ENCODE results near the gene RAPGEF4. TPM values are rescaled to one million over a fixed set of nuclear protein-coding genes. Genes with fewer than 3 reads are reported as not detected.
A peak's percentile ranks its signal among the peaks of the same experiment; 100 is the strongest.

RAPGEF4 gene
- total RNA-seq, 1 donor from 2014 or later = 1.5 TPM

- DNase-seq (ENCODE audit: low read depth) = no peak
Observed at GRCh38 chr2:172856606-172857005, 121.0 kb downstream of the RAPGEF4 start.

GRCh38 chr2:172858473-172858745 lies 122.8 kb downstream of the RAPGEF4 start:
- no peak for DNase-seq (ENCODE audit: low read depth)

- DNase-seq (ENCODE audit: low read depth) = no peak
Observed at GRCh38 chr2:172859581-172860335, 124.1 kb downstream of the RAPGEF4 start.

GRCh38 chr2:172860336-172860707 lies 124.7 kb downstream of the RAPGEF4 start:
- no peak for DNase-seq (ENCODE audit: low read depth)

GRCh38 chr2:172861098-172861497 lies 125.5 kb downstream of the RAPGEF4 start:
- no peak for DNase-seq (ENCODE audit: low read depth)

- DNase-seq (ENCODE audit: low read depth) = no peak
Observed at GRCh38 chr2:172861656-172862476, 126.2 kb downstream of the RAPGEF4 start.

GRCh38 chr2:172863341-172863740 lies 127.7 kb downstream of the RAPGEF4 start:
- no peak for DNase-seq (ENCODE audit: low read depth)

GRCh38 chr2:172864182-172864581 lies 128.5 kb downstream of the RAPGEF4 start:
- peak; percentile 76 for DNase-seq (ENCODE audit: low read depth)

GRCh38 chr2:172865422-172865821 lies 129.8 kb downstream of the RAPGEF4 start:
- no peak for DNase-seq (ENCODE audit: low read depth)

- DNase-seq (ENCODE audit: low read depth) = no peak
Observed at GRCh38 chr2:172869861-172870260, 134.2 kb downstream of the RAPGEF4 start.

GRCh38 chr2:172870396-172870795 lies 134.8 kb downstream of the RAPGEF4 start:
- no peak for DNase-seq (ENCODE audit: low read depth)

- DNase-seq (ENCODE audit: low read depth) = no peak
Observed at GRCh38 chr2:172877826-172878225, 142.2 kb downstream of the RAPGEF4 start.

GRCh38 chr2:172878260-172878659 lies 142.6 kb downstream of the RAPGEF4 start:
- DNase-seq (ENCODE audit: low read depth) = no peak

- peak; percentile 82 for DNase-seq (ENCODE audit: low read depth)
Observed at GRCh38 chr2:172884336-172884735, 148.7 kb downstream of the RAPGEF4 start.

- no peak for DNase-seq (ENCODE audit: low read depth)
Observed at GRCh38 chr2:172885996-172886395, 150.4 kb downstream of the RAPGEF4 start.

- no peak for DNase-seq (ENCODE audit: low read depth)
Observed at GRCh38 chr2:172887280-172887679, 151.6 kb downstream of the RAPGEF4 start.

- DNase-seq (ENCODE audit: low read depth) = no peak
Observed at GRCh38 chr2:172888714-172889669, 153.3 kb downstream of the RAPGEF4 start.

- DNase-seq (ENCODE audit: low read depth) = peak; percentile 88
Observed at GRCh38 chr2:172889768-172890430, 154.3 kb downstream of the RAPGEF4 start.

GRCh38 chr2:172893111-172893510 lies 157.5 kb downstream of the RAPGEF4 start:
- DNase-seq (ENCODE audit: low read depth) = no peak

GRCh38 chr2:172893671-172894070 lies 158.0 kb downstream of the RAPGEF4 start:
- no peak for DNase-seq (ENCODE audit: low read depth)

Measured in myocyte (in vitro differentiated cells).